Activated T-cell treated with anti-CD3 and anti-CD28 coated beads for 48 hours (primary cell): ENCODE results near the gene TXNRD2.

Source experiments
- DNase-seq: peaks from one replicate; pipeline ENCODE4 v3.0.0-alpha.2; 2020; ENCODE audit warnings: low read depth

Gene TXNRD2

GRCh38 chr22:19862619-19863246, 78.9 kb downstream of the TXNRD2 start:
- DNase-seq, result no peak

GRCh38 chr22:19859861-19860510, 81.6 kb downstream of the TXNRD2 start:
- DNase-seq, result no peak

- DNase-seq, result no peak
Observed at GRCh38 chr22:19857382-19857781, 84.2 kb downstream of the TXNRD2 start.

- DNase-seq, result peak; percentile 65
Observed at GRCh38 chr22:19855504-19856409, 85.9 kb downstream of the TXNRD2 start.

GRCh38 chr22:19854778-19855503, 86.7 kb downstream of the TXNRD2 start, which contains the start of the genes GNB1L and RTL10:
TSS of gene GNB1L (minus strand) at chr22:19854874. CDS start at chr22:19821355, 33,519 bp downstream.
TSS of gene RTL10 (minus strand) at chr22:19854874. CDS start at chr22:19852261, 2,613 bp downstream.
- DNase-seq, result peak; percentile 97

GRCh38 chr22:19853879-19854777, 87.5 kb downstream of the TXNRD2 start:
- no peak for DNase-seq

GRCh38 chr22:19853058-19853878, 88.3 kb downstream of the TXNRD2 start:
- DNase-seq, result no peak

- DNase-seq, result no peak
Observed at GRCh38 chr22:19852177-19852781, 89.3 kb downstream of the TXNRD2 start.

- DNase-seq, result no peak
Observed at GRCh38 chr22:19851291-19852176, 90.1 kb downstream of the TXNRD2 start.

GRCh38 chr22:19850763-19851109, 90.9 kb downstream of the TXNRD2 start:
- no peak for DNase-seq

GRCh38 chr22:19849835-19850762, 91.5 kb downstream of the TXNRD2 start:
- no peak for DNase-seq

- no peak for DNase-seq
Observed at GRCh38 chr22:19848298-19849224, 93.1 kb downstream of the TXNRD2 start.

GRCh38 chr22:19847345-19847632, 94.3 kb downstream of the TXNRD2 start:
- DNase-seq, result no peak

GRCh38 chr22:19846620-19847344, 94.8 kb downstream of the TXNRD2 start:
- no peak for DNase-seq

GRCh38 chr22:19845054-19845722, 96.4 kb downstream of the TXNRD2 start:
- no peak for DNase-seq
